Camera-type eye (tissue), 1 donor: Measurements from ENCODE around the gene FLG. TPM values are rescaled to one million over a fixed set of nuclear protein-coding genes. Genes with fewer than 3 reads are reported as not detected.

ENCODE experiments used
- total RNA-seq: library from RNA; depleted of rRNA; stranded (reverse); fragments of >200 nt; gene quantifications from one replicate; pipeline ENCODE4 v1.2.3, GENCODE V29; 2014

Gene FLG
- total RNA-seq: 1.3 TPM

DNA sequence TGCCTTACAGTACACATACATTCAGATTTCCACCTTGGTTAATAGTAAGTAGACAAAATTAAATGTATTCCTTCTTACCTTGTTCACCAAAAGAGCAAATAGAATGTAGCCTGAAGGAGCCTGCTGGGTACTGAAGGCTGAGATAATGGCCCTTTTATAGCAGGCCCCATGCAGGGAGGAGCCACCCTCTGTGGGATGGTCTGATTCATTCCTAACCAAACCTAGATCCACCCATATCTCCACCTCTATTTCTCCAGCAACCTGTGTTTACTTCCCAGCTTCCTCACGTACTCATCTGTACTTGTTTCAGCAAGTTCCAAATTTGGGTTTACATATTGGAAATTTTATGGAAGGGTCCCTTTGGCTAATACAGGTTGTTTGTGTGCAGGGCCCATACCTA, at the start of gene FLG:
FLG (minus strand) TSS at position 129 of the 400 bp plus-strand sequence. CDS start 9,783 bp downstream, outside the sequence.

GRCh38 chr1:152359906-152360305, 34.9 kb upstream of the FLG start, which contains the start of gene FLG2:
FLG2 (minus strand) TSS chr1:152360006; CDS start chr1:152358884, 1,122 bp downstream.

Other genes starting within 250 kb of the FLG start
- gene TCHHL1, start 236.2 kb downstream of the FLG start, total RNA-seq: not detected
- 0.66 TPM for gene TCHH, start 209.8 kb downstream of the FLG start, total RNA-seq
- not detected for gene RPTN, start 166.0 kb downstream of the FLG start, total RNA-seq
- not detected for gene HRNR, start 101.0 kb downstream of the FLG start, total RNA-seq
- 0.88 TPM for gene FLG2, start 34.8 kb upstream of the FLG start, total RNA-seq
- not detected for gene CRNN, start 89.0 kb upstream of the FLG start, total RNA-seq
- not detected for gene LCE5A, start 185.6 kb upstream of the FLG start, total RNA-seq
- not detected for gene CRCT1, start 189.2 kb upstream of the FLG start, total RNA-seq
- gene LCE3E, start 241.5 kb upstream of the FLG start, total RNA-seq: not detected